Measurements from ENCODE around the gene ZBTB3. TPM values are rescaled to one million over a fixed set of nuclear protein-coding genes. Genes with fewer than 3 reads are reported as not detected.
A peak's percentile ranks its signal among the peaks of the same experiment; 100 is the strongest.

Gene ZBTB3
- total and polyA plus RNA-seq, 2 of the 13 experiments (the other 11 are each of a cell fraction or from before 2014, with no cell fraction given) = 3.4 to 5.2 TPM

GRCh38 chr11:62791501-62792201, 37.7 kb upstream of the ZBTB3 start, which contains the start of gene TMEM223 (continued):
- TF ChIP-seq PHF21A (CRISPR knock-in tag; IDR thresholded peaks at IDR 0.05) = peak; percentile 47; the same call in 1 of the 2 replicates
- 0 out of 2 replicates have a peak, but pooled peaks have one; percentile 58 for TF ChIP-seq MZF1 (CRISPR knock-in tag; IDR thresholded peaks at IDR 0.05; ENCODE audit: borderline replicate concordance)
- TF ChIP-seq ARNT (IDR thresholded peaks at IDR 0.05) = no peak
- no peak for TF ChIP-seq LCORL (IDR thresholded peaks at IDR 0.05)
- TF ChIP-seq LCORL (CRISPR knock-in tag; IDR thresholded peaks at IDR 0.05) = peak; percentile 77
- no peak for TF ChIP-seq MAFK (conservative IDR thresholded peaks at IDR 0.05 in 1 of 2, IDR thresholded peaks at IDR 0.05 in 1 of 2; ENCODE audit: low read length in 2 of 2)
- no peak for TF ChIP-seq ZBTB3 (CRISPR knock-in tag; IDR thresholded peaks at IDR 0.05; ENCODE audit: borderline replicate concordance, low read depth)
- TF ChIP-seq ARNTL (CRISPR knock-in tag; IDR thresholded peaks at IDR 0.05) = peak; percentile 69
- TF ChIP-seq, protein P1, sequence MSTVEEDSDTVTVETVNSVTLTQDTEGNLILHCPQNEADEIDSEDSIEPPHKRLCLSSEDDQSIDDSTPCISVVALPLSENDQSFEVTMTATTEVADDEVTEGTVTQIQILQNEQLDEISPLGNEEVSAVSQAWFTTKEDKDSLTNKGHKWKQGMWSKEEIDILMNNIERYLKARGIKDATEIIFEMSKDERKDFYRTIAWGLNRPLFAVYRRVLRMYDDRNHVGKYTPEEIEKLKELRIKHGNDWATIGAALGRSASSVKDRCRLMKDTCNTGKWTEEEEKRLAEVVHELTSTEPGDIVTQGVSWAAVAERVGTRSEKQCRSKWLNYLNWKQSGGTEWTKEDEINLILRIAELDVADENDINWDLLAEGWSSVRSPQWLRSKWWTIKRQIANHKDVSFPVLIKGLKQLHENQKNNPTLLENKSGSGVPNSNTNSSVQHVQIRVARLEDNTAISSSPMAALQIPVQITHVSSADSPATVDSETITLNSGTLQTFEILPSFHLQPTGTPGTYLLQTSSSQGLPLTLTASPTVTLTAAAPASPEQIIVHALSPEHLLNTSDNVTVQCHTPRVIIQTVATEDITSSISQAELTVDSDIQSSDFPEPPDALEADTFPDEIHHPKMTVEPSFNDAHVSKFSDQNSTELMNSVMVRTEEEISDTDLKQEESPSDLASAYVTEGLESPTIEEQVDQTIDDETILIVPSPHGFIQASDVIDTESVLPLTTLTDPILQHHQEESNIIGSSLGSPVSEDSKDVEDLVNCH (CRISPR knock-in tag; IDR thresholded peaks at IDR 0.05) = no peak
- peak; percentile 63 for TF ChIP-seq TMF1 (CRISPR knock-in tag; IDR thresholded peaks at IDR 0.05; ENCODE audit: low read depth)
- TF ChIP-seq, protein P2, sequence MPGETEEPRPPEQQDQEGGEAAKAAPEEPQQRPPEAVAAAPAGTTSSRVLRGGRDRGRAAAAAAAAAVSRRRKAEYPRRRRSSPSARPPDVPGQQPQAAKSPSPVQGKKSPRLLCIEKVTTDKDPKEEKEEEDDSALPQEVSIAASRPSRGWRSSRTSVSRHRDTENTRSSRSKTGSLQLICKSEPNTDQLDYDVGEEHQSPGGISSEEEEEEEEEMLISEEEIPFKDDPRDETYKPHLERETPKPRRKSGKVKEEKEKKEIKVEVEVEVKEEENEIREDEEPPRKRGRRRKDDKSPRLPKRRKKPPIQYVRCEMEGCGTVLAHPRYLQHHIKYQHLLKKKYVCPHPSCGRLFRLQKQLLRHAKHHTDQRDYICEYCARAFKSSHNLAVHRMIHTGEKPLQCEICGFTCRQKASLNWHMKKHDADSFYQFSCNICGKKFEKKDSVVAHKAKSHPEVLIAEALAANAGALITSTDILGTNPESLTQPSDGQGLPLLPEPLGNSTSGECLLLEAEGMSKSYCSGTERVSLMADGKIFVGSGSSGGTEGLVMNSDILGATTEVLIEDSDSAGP (CRISPR knock-in tag; IDR thresholded peaks at IDR 0.05; ENCODE audit: borderline replicate concordance) = peak; percentile 91
- TF ChIP-seq REL (CRISPR knock-in tag; conservative IDR thresholded peaks at IDR 0.05) = no peak
- TF ChIP-seq, protein P3, sequence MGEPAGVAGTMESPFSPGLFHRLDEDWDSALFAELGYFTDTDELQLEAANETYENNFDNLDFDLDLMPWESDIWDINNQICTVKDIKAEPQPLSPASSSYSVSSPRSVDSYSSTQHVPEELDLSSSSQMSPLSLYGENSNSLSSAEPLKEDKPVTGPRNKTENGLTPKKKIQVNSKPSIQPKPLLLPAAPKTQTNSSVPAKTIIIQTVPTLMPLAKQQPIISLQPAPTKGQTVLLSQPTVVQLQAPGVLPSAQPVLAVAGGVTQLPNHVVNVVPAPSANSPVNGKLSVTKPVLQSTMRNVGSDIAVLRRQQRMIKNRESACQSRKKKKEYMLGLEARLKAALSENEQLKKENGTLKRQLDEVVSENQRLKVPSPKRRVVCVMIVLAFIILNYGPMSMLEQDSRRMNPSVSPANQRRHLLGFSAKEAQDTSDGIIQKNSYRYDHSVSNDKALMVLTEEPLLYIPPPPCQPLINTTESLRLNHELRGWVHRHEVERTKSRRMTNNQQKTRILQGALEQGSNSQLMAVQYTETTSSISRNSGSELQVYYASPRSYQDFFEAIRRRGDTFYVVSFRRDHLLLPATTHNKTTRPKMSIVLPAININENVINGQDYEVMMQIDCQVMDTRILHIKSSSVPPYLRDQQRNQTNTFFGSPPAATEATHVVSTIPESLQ (CRISPR knock-in tag; conservative IDR thresholded peaks at IDR 0.05) = no peak
- no peak for TF ChIP-seq PHF5A (CRISPR knock-in tag; IDR thresholded peaks at IDR 0.05; ENCODE audit: low read depth, unreplicated experiment)
- TF ChIP-seq, protein P4, sequence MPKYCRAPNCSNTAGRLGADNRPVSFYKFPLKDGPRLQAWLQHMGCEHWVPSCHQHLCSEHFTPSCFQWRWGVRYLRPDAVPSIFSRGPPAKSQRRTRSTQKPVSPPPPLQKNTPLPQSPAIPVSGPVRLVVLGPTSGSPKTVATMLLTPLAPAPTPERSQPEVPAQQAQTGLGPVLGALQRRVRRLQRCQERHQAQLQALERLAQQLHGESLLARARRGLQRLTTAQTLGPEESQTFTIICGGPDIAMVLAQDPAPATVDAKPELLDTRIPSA (CRISPR knock-in tag; IDR thresholded peaks at IDR 0.05; ENCODE audit: borderline replicate concordance) = 0 out of 2 replicates have a peak, but pooled peaks have one; percentile 86
- no peak for TF ChIP-seq PBX3 (CRISPR knock-in tag; IDR thresholded peaks at IDR 0.05; ENCODE audit: borderline replicate concordance)
- no peak for TF ChIP-seq NCOA2 (CRISPR knock-in tag; IDR thresholded peaks at IDR 0.05)
- TF ChIP-seq, protein P5, sequence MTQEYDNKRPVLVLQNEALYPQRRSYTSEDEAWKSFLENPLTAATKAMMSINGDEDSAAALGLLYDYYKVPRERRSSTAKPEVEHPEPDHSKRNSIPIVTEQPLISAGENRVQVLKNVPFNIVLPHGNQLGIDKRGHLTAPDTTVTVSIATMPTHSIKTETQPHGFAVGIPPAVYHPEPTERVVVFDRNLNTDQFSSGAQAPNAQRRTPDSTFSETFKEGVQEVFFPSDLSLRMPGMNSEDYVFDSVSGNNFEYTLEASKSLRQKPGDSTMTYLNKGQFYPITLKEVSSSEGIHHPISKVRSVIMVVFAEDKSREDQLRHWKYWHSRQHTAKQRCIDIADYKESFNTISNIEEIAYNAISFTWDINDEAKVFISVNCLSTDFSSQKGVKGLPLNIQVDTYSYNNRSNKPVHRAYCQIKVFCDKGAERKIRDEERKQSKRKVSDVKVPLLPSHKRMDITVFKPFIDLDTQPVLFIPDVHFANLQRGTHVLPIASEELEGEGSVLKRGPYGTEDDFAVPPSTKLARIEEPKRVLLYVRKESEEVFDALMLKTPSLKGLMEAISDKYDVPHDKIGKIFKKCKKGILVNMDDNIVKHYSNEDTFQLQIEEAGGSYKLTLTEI (CRISPR knock-in tag; conservative IDR thresholded peaks at IDR 0.05) = no peak
- TF ChIP-seq PLRG1 (conservative IDR thresholded peaks at IDR 0.05) = no peak
- TF ChIP-seq SRSF4 (IDR thresholded peaks at IDR 0.05; ENCODE audit: low read depth, low read length, poor library complexity, severe bottlenecking) = no peak
